COLO668 (cell line): ENCODE results near the gene FAM72B.
"Not testable (repeated sequence)": the region's sequence is repeated elsewhere in the genome, so short reads cannot be mapped to it uniquely, and the experiment has no call there.

Experiments
- DNase-seq: peaks from one replicate; lab custom pipeline; 2025; ENCODE audit not compliant: unreplicated experiment; lab: John Stamatoyannopoulos, UW

The FAM72B gene

GRCh38 chr1:121155671-121156358, 28.3 kb downstream of the FAM72B start:
- DNase-seq: not testable (repeated sequence)

GRCh38 chr1:121154811-121155210, 29.3 kb downstream of the FAM72B start:
- not testable (repeated sequence) for DNase-seq

GRCh38 chr1:121152788-121153187, 31.4 kb downstream of the FAM72B start:
- not testable (repeated sequence) for DNase-seq

- DNase-seq: not testable (repeated sequence)
Measured at GRCh38 chr1:121151294-121151693, 32.8 kb downstream of the FAM72B start.

GRCh38 chr1:121148489-121149190, 35.5 kb downstream of the FAM72B start:
- DNase-seq: not testable (repeated sequence)

GRCh38 chr1:121140393-121140792, 43.7 kb downstream of the FAM72B start:
- DNase-seq: not testable (repeated sequence)

GRCh38 chr1:121131494-121131893, 52.6 kb downstream of the FAM72B start:
- DNase-seq: not testable (repeated sequence)

- not testable (repeated sequence) for DNase-seq
Measured at GRCh38 chr1:121118480-121118824, 65.7 kb downstream of the FAM72B start.
